ENCODE measurements around the gene ENOSF1.

- TF ChIP-seq CTCF (IDR thresholded peaks at IDR 0.05): no peak
- TF ChIP-seq EZH2 (IDR thresholded peaks at IDR 0.05; ENCODE audit: borderline replicate concordance, insufficient read depth, low read depth, low read length, poor library complexity, severe bottlenecking): no peak
Observed at GRCh38 chr18:641224-641623, 71.2 kb downstream of the ENOSF1 start.
